Cardiac fibroblast (primary cell): ENCODE measurements around the gene SLC7A6OS.

Experiments
- DNase-seq, 2 donors: peaks; one replicate each; pipeline versions ENCODE4 v3.0.0 to v3.0.0-alpha.2; 2010; ENCODE audit warnings: low read depth in 2 of 2
- H3K4me3 ChIP-seq, 2 donors: replicated peaks in 1 of 2; 1 replicate in 1 of 2; 2 replicates in 1 of 2; pipeline ENCODE4 v1.5.1; 2011; ENCODE audit warnings: low read depth in 2 of 2, low read length in 2 of 2, mild to moderate bottlenecking in 2 of 2, moderate library complexity in 1 of 2
- TF ChIP-seq, protein P1 (sequence below): IDR thresholded peaks from one replicate; pipeline ENCODE4 v1.5.1; 2011; ENCODE audit warnings: low read depth, mild to moderate bottlenecking, low read length, inconsistent platforms

The SLC7A6OS gene

DNA sequence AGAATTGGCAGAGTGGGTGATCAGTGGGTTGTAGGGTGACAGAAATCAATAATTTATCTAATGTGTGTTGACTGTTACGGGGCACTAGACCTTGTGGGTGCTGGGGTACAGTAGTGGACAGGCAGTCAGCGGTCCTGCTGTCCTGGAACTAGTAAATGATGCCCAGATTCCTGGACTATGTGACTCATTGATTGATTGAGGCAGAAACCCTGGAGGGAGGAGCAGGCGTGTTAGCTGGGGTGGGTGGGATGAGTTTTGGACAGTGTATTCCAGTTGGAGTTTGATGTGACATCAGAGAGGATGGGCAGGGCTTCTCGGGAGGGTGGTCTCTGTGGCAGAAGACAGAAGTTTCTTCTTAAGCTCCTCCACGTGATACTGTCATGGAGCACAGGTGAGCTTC, 24.4 kb upstream of the SLC7A6OS start:
- no peak overlapping the region for H3K4me3 ChIP-seq

DNA sequence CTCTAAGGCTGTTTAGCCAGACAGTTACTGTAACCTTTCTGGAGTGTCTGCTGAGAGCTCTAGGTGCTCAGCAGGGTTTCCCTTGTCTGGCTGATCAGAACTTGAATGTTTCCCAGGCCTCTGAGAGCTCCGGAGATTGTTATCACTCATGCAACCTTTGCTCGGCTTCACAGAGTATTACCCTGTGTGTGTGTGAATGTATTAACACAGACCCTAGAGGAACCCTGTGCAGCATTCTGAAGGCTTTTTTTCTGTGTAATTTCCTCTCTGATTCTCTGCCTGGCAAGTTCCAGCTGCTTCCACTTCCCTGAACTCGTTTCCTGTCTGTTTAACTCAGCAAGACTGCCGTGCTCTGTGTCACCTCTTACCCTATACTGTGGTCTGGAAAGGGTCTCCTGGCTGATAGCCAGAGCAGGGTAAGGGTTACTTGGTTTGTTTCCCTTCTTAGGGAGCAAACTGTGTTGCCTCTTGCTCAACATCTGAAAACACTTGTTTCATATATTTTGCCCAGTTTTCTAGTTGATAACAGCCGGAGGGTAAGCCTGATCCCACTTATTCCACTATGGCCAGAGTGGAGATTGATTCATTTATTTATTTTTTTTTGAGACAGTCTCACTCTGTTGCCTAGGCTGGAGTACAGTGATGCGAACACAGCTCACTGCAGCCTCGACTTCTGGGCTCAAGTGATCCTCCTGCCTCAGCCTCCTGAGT, 21.8 kb upstream of the SLC7A6OS start:
- TF ChIP-seq, protein P1, sequence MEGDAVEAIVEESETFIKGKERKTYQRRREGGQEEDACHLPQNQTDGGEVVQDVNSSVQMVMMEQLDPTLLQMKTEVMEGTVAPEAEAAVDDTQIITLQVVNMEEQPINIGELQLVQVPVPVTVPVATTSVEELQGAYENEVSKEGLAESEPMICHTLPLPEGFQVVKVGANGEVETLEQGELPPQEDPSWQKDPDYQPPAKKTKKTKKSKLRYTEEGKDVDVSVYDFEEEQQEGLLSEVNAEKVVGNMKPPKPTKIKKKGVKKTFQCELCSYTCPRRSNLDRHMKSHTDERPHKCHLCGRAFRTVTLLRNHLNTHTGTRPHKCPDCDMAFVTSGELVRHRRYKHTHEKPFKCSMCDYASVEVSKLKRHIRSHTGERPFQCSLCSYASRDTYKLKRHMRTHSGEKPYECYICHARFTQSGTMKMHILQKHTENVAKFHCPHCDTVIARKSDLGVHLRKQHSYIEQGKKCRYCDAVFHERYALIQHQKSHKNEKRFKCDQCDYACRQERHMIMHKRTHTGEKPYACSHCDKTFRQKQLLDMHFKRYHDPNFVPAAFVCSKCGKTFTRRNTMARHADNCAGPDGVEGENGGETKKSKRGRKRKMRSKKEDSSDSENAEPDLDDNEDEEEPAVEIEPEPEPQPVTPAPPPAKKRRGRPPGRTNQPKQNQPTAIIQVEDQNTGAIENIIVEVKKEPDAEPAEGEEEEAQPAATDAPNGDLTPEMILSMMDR = no peak
- peak; percentile 24 to 64 for DNase-seq
- H3K4me3 ChIP-seq = no peak overlapping the region

More for the DNA sequence above, 24.4 kb upstream of the SLC7A6OS start:
- TF ChIP-seq, protein P1 = no peak
- DNase-seq = peak in 1 of 2 donors; percentile 28

DNA sequence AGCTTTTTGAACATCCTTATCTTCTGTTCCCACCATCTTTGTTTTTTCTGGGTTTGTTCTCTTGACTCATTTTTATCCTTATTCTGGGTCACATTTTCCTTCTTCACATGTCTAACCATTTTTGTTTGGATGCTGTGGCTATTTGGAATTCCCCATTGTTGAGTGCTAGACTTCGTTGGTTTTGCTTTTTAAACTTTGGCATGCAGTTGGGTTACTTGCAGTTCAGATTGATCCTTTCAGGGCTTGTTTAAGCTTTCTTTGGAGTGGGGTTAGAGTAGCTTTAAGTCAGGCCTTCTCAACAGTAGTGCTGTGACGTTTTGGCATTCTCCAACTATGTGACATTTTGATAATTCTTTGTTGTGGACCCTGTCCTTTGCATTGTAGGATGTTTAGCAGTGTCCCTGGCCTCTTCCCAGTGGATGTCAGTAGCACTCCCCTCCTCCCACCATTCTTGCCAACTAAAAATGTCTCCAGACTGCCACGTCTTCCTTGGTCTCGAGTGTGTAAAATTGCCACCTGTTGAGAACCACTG, 21.2 kb upstream of the SLC7A6OS start:
- H3K4me3 ChIP-seq = no peak overlapping the region
- TF ChIP-seq, protein P1 = no peak
- DNase-seq = peak in 1 of 2 donors; percentile 24

GRCh38 chr16:68328860-68329390, 18.2 kb upstream of the SLC7A6OS start:
- DNase-seq = no peak
- TF ChIP-seq, protein P1 = no peak
- no peak overlapping the region for H3K4me3 ChIP-seq

- TF ChIP-seq, protein P1 = peak; percentile 93
- DNase-seq = peak; percentile 89
- no peak overlapping the region for H3K4me3 ChIP-seq
These were observed 17.6 kb upstream of the SLC7A6OS start for GRCh38 chr16:68328151-68328859.

GRCh38 chr16:68324780-68325357, 14.1 kb upstream of the SLC7A6OS start:
- TF ChIP-seq, protein P1 = no peak
- H3K4me3 ChIP-seq = no peak overlapping the region
- DNase-seq = no peak
